Loucy (cell line): ENCODE data around the gene ODC1.

Experiments
- CTCF ChIP-seq: fragments of 200-600 bp; sonication (generic); conservative IDR thresholded peaks from 2 replicates; pipeline ENCODE4 v1.5.1; 2014; ENCODE audit warnings: mild to moderate bottlenecking, antibody characterized with exemption, low read length
- EZH2phosphoT487 ChIP-seq: fragments of 200-600 bp; IDR thresholded peaks from 2 replicates; pipeline ENCODE4 v1.6.1; 2018; ENCODE audit warnings: antibody characterized with exemption, mild to moderate bottlenecking, moderate library complexity, borderline replicate concordance

- TF ChIP-seq EZH2phosphoT487 = no peak
- TF ChIP-seq CTCF = no peak
These were observed 34.1 kb downstream of the ODC1 start for GRCh38 chr2:10413991-10414451.
